OCI-LY1 (cell line): ENCODE measurements around the gene CACNA1C.

Experiments
- CTCF ChIP-seq: fragments of 200-600 bp; sonication (generic), shearing (Covaris generic); IDR thresholded peaks from 2 replicates; pipeline ENCODE4 v1.5.1; 2017; ENCODE audit warnings: mild to moderate bottlenecking, antibody characterized with exemption, low read length, moderate library complexity, mixed read lengths
- EZH2 ChIP-seq: fragments of 200-600 bp; sonication (generic), shearing (Covaris generic); IDR thresholded peaks from 2 replicates; pipeline ENCODE4 v1.8.0; 2017; ENCODE audit warnings: borderline replicate concordance, mixed run types, mild to moderate bottlenecking, antibody characterized with exemption, low read length, moderate library complexity, mixed read lengths

DNA sequence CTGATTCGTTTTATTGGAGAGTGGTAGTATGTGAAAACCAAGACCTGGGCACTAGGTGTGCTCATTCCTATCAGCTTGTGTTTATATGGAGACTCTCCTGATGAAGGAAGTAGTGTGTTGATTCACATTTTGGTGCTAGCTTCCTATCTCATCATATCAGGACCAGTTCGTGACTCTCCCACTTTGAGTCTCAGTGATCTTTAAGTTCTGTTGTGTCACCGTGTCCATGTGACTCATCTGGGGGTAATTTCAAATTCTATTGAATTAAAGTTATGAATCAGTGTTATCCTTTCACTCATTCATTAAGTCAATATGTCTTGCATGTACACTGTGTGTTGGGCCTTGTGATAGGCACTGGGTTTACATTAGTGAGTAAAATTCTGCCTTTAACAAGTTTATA, 180.2 kb downstream of the CACNA1C start:
- TF ChIP-seq CTCF (no peak), EZH2 (no peak)
